HepG2 (cell line): ENCODE measurements around the gene MAP2K1. TPM values are rescaled to one million over a fixed set of nuclear protein-coding genes. Genes with fewer than 3 reads are reported as not detected.
A peak's percentile ranks its signal among the peaks of the same experiment; 100 is the strongest.

Experiments
- AHDC1 ChIP-seq: sonication (generic); formaldehyde crosslinking; IDR thresholded peaks from 2 replicates; pipeline ENCODE4 v1.5.1; 2020; ENCODE audit warnings: mild to moderate bottlenecking, missing genetic modification reagents, borderline replicate concordance
- ASH2L ChIP-seq: fragments of 300-600, 200-600 bp; sonication (generic); IDR thresholded peaks from 2 replicates; pipeline ENCODE4 v1.7.0; 2017; ENCODE audit warnings: low read depth, mild to moderate bottlenecking, moderate library complexity, mixed read lengths, low read length; ENCODE audit not compliant: insufficient read length
- DMAP1 ChIP-seq: IDR thresholded peaks from 2 replicates; pipeline ENCODE4 v1.6.1; 2016
- EEA1 ChIP-seq: sonication (generic); formaldehyde crosslinking; IDR thresholded peaks from 2 replicates; pipeline ENCODE4 v1.5.1; 2020; ENCODE audit warnings: mild to moderate bottlenecking, missing genetic modification reagents, borderline replicate concordance
- ESRRA ChIP-seq: sonication (generic); formaldehyde crosslinking; IDR thresholded peaks from 2 replicates; pipeline ENCODE4 v1.5.1; 2020; ENCODE audit warnings: mild to moderate bottlenecking, low read depth, missing genetic modification reagents
- HDAC2 ChIP-seq: sonication (generic); formaldehyde crosslinking; IDR thresholded peaks from 2 replicates; pipeline ENCODE4 v1.4.0; 2020; ENCODE audit warnings: missing genetic modification reagents
- KDM4B ChIP-seq: sonication (generic); formaldehyde crosslinking; IDR thresholded peaks from 2 replicates; pipeline ENCODE4 v1.4.0; 2020; ENCODE audit warnings: missing genetic modification reagents
- MIER2 ChIP-seq: IDR thresholded peaks from 2 replicates; pipeline ENCODE4 v1.6.1; 2016; ENCODE audit warnings: missing biosample characterization, missing genetic modification reagents
- NPAS2 ChIP-seq: sonication (generic); formaldehyde crosslinking; IDR thresholded peaks from 2 replicates; pipeline ENCODE4 v1.8.0; 2022; ENCODE audit warnings: mild to moderate bottlenecking, missing genetic modification reagents, borderline replicate concordance
- RAD51 ChIP-seq: fragments of 450-650 bp; IDR thresholded peaks from 2 replicates; pipeline ENCODE4 v1.6.1; 2016; ENCODE audit warnings: borderline replicate concordance
- SMAD1 ChIP-seq: sonication (generic); formaldehyde crosslinking; IDR thresholded peaks from 2 replicates; pipeline ENCODE4 v1.4.0; 2020; ENCODE audit warnings: missing genetic modification reagents, low read depth, mild to moderate bottlenecking, borderline replicate concordance
- TERF1 ChIP-seq: sonication (generic); formaldehyde crosslinking; IDR thresholded peaks from 2 replicates; pipeline ENCODE4 v1.8.0; 2022; ENCODE audit warnings: mild to moderate bottlenecking, missing genetic modification reagents, moderate library complexity
- ZBTB2 ChIP-seq: sonication (generic); formaldehyde crosslinking; IDR thresholded peaks from 2 replicates; pipeline ENCODE4 v1.8.0; 2022; ENCODE audit warnings: low read depth, missing genetic modification reagents
- ZKSCAN5 ChIP-seq: sonication (generic); formaldehyde crosslinking; IDR thresholded peaks from 2 replicates; pipeline ENCODE4 v1.5.1; 2020; ENCODE audit warnings: mild to moderate bottlenecking, missing genetic modification reagents
- ZNF326 ChIP-seq: sonication (generic); formaldehyde crosslinking; IDR thresholded peaks from 2 replicates; pipeline ENCODE4 v1.4.0; 2020; ENCODE audit warnings: missing genetic modification reagents, borderline replicate concordance
- ZNF605 ChIP-seq: sonication (generic); formaldehyde crosslinking; IDR thresholded peaks from 2 replicates; pipeline ENCODE4 v1.8.0; 2022; ENCODE audit warnings: mild to moderate bottlenecking, missing genetic modification reagents
- ZNF720 ChIP-seq: sonication (generic); formaldehyde crosslinking; IDR thresholded peaks from 2 replicates; pipeline ENCODE4 v1.4.0; 2020; ENCODE audit warnings: missing genetic modification reagents
- ZNF761 ChIP-seq: sonication (generic); formaldehyde crosslinking; conservative IDR thresholded peaks from 2 replicates; pipeline ENCODE4 v1.4.0; 2020; ENCODE audit warnings: mild to moderate bottlenecking, missing genetic modification reagents
- ZNF879 ChIP-seq: sonication (generic); formaldehyde crosslinking; IDR thresholded peaks from 2 replicates; pipeline ENCODE4 v1.8.1; 2023; ENCODE audit warnings: missing genetic modification reagents
- polyA plus RNA-seq, 8 experiments: library from polyadenylated mRNA; depleted of rRNA in 3 of 8; stranded (reverse) in 7 of 8; unstranded in 1 of 8; fragments of >200 nt; fragmentation: Illumina TruSeq in 4 of 8; extraction: Trizol in 4 of 8; gene quantifications; 2 replicates each; pipeline versions ENCODE4 v1.2.1 to v1.2.3, GENCODE V29; 2011 to 2016; ENCODE audit warnings: low read depth in 4 of 8, missing spikeins in 1 of 8, mixed read lengths in 1 of 8; ENCODE audit not compliant: insufficient read depth in 1 of 8
- total RNA-seq, 5 experiments: library from RNA; depleted of rRNA; stranded (reverse); fragments of >200 nt; fragmentation: Illumina TruSeq; extraction: Trizol; gene quantifications; 2 replicates each; pipeline ENCODE4 v1.2.3, GENCODE V29; 2016; ENCODE audit warnings: low read depth in 1 of 5

MAP2K1 gene
- total and polyA plus RNA-seq, 2 of the 13 experiments (the other 11 are each of a cell fraction or from before 2014, with no cell fraction given) = 24.1 to 49.2 TPM

- TF ChIP-seq SMAD1 (CRISPR knock-in tag) = no peak; the same call in 1 of the 2 replicates
- no peak for TF ChIP-seq TERF1
- no peak for TF ChIP-seq AHDC1 (CRISPR knock-in tag)
- TF ChIP-seq ZNF761 (CRISPR knock-in tag) = no peak
- peak; percentile 62; the same call in 1 of the 2 replicates for TF ChIP-seq KDM4B (CRISPR knock-in tag)
- TF ChIP-seq ZNF720 (CRISPR knock-in tag) = no peak
- TF ChIP-seq DMAP1 = peak; percentile 74; the same call in 1 of the 2 replicates
- TF ChIP-seq ZNF879 (CRISPR knock-in tag) = 0 out of 2 replicates have a peak, but pooled peaks have one; percentile 2
- no peak for TF ChIP-seq ZNF326
- no peak for TF ChIP-seq ZKSCAN5
- peak; percentile 84 for TF ChIP-seq HDAC2 (CRISPR knock-in tag)
- peak; percentile 78 for TF ChIP-seq ASH2L
- peak; percentile 15; the same call in 1 of the 2 replicates for TF ChIP-seq EEA1 (CRISPR knock-in tag)
- TF ChIP-seq ZNF605 (CRISPR knock-in tag) = no peak
- TF ChIP-seq MIER2 (CRISPR knock-in tag) = no peak
- no peak for TF ChIP-seq RAD51
- TF ChIP-seq NPAS2 = no peak
- TF ChIP-seq ZBTB2 (CRISPR knock-in tag) = no peak
- TF ChIP-seq ESRRA (CRISPR knock-in tag) = no peak
These were observed at the start of gene MAP2K1 (continued) for GRCh38 chr15:66386204-66387123.
